GM12878 (cell line): ENCODE results near the gene C1orf210.

ENCODE experiments used
- CEBPB ChIP-seq, 2 experiments: fragments of 150-350 bp in 1 of 2; IDR thresholded peaks; 2 replicates each; pipeline ENCODE4 v1.6.1; 2012 to 2014; ENCODE audit warnings: low read depth in 2 of 2, low read length in 2 of 2, borderline replicate concordance in 1 of 2, inconsistent platforms in 1 of 2
- CEBPZ ChIP-seq: fragments of 150-350 bp; IDR thresholded peaks from 2 replicates; pipeline ENCODE4 v1.6.1; 2016; ENCODE audit warnings: low read depth, low read length
- CREM ChIP-seq: IDR thresholded peaks from 2 replicates; pipeline ENCODE4 v1.6.1; 2014; ENCODE audit warnings: antibody characterized with exemption, low read depth
- CTCF ChIP-seq, 3 experiments: IDR thresholded peaks in 2 of 3; conservative IDR thresholded peaks in 1 of 3; 2 replicates each; pipeline ENCODE4 v1.5.1; 2011; ENCODE audit warnings: low read depth in 3 of 3, low read length in 3 of 3, mild to moderate bottlenecking in 3 of 3, control low read depth in 2 of 3, moderate library complexity in 2 of 3, inconsistent platforms in 1 of 3, mixed read lengths in 1 of 3; ENCODE audit not compliant: control insufficient read depth in 2 of 3, insufficient read depth in 1 of 3; ENCODE audit errors: extremely low read depth in 1 of 3
- IKZF2 ChIP-seq, 2 experiments: fragments of 450-650 bp; IDR thresholded peaks; 2 replicates each; pipeline ENCODE4 v1.6.1; 2017; ENCODE audit warnings: mild to moderate bottlenecking in 2 of 2, moderate library complexity in 2 of 2
- MAX ChIP-seq: IDR thresholded peaks from 2 replicates; pipeline ENCODE4 v1.6.1; 2012; ENCODE audit warnings: low read depth, low read length, improper control_type of control experiment
- SP1 ChIP-seq: IDR thresholded peaks from one replicate; pipeline ENCODE4 v1.6.1; 2011; ENCODE audit warnings: low read depth, low read length
- USF2 ChIP-seq: IDR thresholded peaks from 2 replicates; pipeline ENCODE4 v1.6.1; 2011; ENCODE audit warnings: low read depth, low read length, improper control_type of control experiment, borderline replicate concordance
- ZNF217 ChIP-seq: fragments of 450-650 bp; IDR thresholded peaks from 2 replicates; pipeline ENCODE4 v1.6.1; 2017; ENCODE audit warnings: antibody characterized with exemption, mild to moderate bottlenecking

GRCh38 chr1:43318831-43319230 lies 33.5 kb upstream of the C1orf210 start:
- TF ChIP-seq ZNF217 (no peak), CEBPZ (no peak), IKZF2 (IDR thresholded peaks at IDR 0.05) (no peak), MAX (no peak), CEBPB (IDR thresholded peaks at IDR 0.05; ENCODE audit: borderline replicate concordance in 1 of 2, low read depth in 2 of 2, low read length in 2 of 2) (no peak), USF2 (no peak), CTCF (IDR thresholded peaks at IDR 0.05 in 2 of 3, conservative IDR thresholded peaks at IDR 0.05 in 1 of 3; ENCODE audit: control insufficient read depth in 2 of 3, extremely low read depth in 1 of 3, insufficient read depth in 1 of 3, low read depth in 3 of 3, low read length in 3 of 3) (no peak), SP1 (no peak), CREM (no peak)
